Measurements from ENCODE around the gene CBX8. TPM values are rescaled to one million over a fixed set of nuclear protein-coding genes. Genes with fewer than 3 reads are reported as not detected.

The CBX8 gene
- total RNA-seq, 1 donor from 2014 or later = 7.5 TPM

DNA sequence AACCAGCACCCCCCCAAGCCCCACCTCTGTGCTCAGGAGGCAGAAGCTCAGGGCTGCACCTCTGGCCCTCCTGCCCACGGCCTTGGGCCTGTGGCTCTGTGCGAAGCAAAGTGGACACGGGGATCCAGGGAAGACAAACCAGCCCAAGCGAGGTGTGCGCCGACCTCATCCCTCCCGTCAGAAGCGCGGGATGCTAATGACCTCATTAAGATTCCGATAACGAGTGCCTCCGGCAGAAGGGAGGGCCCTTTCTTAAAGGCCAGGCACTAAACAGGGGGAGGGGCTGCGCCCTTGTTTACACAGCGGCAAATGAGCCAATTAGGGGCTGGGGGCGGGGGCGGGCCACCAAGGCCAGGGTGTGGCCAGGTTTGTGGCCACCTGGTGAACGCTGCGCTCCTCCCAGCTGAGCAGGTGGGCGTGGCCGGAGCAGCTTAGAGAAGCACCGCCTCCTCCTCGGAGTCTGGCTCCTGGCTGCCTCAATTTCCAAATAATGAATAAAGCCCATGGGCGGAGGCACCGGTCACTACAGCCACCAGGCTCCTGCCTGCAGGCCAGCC lies 39.2 kb upstream of the CBX8 start:
- no peak for DNase-seq (ENCODE audit: low spot score)

DNA sequence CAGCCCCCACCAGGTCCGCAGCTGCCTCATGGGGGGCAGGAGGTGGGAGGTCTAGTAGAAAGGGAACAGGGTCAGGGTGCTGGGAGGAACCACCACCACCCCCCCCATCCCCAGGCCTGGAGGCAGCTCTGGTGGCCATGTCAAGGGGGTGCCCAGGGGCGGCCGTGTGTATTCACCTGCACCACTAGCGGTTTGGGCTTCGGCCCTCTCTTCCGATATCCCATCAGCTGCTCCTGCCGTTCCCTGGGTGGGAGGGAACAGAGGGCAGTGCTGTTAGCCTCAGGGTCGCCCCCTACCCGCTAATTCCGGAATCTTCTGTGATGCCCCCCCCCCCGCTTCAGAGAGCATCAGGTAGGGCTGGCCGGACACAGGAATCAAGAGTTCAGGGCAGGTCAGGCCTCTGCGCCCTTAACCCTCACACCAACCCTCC lies 38.6 kb upstream of the CBX8 start:
- DNase-seq (ENCODE audit: low spot score) = no peak

DNA sequence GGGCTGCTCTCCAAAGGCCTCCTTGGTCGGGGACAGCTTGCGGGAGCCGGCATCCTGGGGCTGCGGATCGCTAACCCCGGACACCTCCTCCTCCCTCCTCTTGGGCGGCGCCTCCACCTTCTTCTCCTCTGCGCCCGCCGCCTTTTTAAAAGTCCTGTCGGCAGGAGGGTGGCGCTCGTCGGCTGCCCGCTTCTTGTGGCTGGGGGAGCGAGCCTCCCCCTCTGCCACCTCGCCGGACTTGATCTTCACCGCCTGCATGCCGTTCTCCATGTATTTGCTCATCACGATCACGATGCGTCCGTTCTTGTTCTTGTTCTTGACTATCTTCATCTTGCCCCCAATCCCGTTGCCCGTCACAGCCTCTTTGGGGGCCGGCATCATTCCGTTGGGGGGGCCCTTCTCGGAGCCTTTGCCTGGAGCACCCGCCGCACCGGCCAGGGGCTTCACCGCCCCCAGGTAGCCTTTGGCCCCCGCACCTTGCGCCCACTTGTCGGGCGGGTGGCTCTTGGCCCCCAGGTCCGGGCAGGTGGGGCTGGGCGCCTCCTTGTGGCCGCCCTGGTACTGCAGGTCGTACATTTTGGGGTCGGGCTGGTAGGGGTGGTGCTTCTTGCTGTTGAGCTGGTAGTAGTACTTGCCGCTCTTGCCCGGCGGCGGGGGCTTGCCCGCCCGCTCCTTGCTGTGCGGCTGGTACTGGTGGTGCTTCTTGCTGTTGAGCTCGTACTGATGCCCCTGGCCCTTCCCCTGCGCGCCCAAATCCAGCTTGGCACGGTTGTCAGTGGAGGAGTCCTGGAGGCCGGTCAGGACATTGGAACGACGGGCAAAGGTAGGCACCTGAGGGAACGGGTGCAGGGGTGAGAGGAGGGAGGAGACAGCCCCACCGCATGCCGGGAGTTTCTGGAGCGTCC lies 37.9 kb upstream of the CBX8 start:
- no peak for DNase-seq (ENCODE audit: low spot score)

DNA sequence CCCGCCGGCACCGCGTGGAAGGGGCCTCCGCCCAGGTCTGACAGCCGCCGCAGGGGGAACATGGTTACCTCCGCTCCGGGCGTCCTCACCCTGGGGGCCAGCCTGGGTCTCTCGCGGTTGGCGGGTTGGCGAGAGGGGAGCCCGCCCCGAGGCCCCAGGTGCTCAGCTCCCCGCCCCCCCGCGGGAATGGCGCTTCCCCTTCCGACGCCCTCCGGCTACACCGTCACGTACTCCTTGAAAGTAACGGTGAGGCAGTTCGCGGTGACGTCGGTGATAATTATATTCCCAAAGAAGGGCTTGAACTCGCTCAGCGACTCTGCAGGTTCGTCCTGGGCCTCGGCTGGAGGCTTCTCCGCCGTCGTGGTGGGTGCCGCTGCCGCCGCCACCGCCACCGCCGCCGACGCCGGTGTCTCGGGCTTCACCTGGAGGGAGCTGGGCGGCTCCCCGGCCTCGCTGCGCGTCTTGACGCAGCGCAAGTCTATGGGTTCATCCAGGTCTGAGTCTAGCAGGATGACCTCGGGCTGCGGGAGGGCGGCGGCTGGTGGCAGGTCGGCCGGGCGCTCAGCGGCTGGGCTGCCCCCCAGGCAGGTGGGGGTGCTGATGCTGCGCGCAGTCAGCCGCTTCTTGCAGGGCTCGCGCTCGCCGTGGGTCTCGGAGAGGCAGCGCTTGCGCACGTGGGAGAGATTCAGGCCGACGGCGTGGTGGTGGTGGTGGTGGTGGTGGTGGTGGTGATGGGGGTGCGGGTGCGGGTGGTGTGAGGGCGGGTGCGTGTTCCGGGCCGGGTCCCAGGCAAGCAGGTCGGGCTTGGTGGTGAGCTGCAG lies 37.1 kb upstream of the CBX8 start:
- DNase-seq (ENCODE audit: low spot score) = no peak

DNA sequence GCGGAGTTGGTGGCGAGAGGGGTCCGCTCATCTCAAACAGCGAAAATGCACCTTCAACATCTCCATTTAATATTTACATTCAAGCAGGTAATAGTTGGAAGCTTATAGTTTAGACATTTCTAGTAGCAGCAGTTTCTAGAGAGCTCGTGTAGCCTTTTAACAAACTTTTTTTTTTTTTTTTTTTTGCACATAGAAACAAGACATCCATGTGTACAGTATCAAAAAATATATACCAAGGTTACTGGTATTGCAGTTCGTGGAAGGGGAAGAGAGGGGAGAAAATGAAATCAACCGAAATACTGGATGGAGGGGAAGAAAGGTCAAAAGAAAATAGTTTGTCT lies 36.2 kb upstream of the CBX8 start:
- no peak for DNase-seq (ENCODE audit: low spot score)

DNA sequence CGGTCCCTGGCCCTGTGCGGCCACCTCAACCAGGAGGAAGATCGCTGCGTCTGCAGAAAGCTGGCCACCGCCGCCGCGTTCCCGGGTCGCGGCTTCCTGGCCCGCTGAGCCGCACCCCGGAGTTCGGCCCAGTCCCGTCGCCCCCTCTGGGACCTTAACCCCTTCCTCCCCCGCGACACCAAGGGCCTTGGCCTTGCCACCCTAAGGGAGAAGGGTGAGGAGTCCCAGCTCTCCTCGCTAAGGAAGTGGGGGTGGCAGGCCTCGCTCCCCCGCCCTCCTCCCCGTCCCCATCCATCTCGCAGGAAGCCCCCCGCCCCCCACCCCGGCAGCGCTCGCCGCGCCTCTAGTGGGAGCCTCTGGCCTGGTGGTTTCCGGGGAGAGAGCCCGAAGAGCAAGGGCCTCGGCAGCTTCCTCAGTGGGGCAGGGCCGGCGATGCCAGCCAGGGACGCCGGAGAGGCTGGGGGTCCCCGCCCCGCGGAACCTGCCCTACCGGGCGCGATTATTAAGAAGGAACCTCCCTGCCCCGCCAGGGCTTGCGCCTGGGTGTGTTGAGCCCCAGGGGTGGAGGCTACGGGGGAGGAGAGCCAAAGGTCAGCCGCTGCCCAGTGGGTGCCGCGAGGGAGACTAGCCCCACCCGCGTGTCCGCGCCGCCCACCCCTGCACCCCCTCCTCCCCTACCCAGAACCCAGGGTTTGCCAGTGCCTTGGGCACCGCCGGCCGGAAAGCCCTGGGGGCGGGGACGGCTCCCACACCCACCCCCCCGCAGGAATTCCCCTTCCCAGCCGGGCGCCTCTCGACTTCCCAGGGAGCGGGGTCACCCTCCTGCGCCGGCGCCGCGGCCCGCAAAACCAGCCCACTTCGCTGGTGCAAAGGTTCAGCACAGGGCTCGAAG lies 35.6 kb upstream of the CBX8 start:
- DNase-seq (ENCODE audit: low spot score) = no peak

GRCh38 chr17:79831265-79832217 lies 34.7 kb upstream of the CBX8 start:
- DNase-seq (ENCODE audit: low spot score) = no peak

GRCh38 chr17:79830763-79831264 lies 33.9 kb upstream of the CBX8 start:
- DNase-seq (ENCODE audit: low spot score) = no peak

DNA sequence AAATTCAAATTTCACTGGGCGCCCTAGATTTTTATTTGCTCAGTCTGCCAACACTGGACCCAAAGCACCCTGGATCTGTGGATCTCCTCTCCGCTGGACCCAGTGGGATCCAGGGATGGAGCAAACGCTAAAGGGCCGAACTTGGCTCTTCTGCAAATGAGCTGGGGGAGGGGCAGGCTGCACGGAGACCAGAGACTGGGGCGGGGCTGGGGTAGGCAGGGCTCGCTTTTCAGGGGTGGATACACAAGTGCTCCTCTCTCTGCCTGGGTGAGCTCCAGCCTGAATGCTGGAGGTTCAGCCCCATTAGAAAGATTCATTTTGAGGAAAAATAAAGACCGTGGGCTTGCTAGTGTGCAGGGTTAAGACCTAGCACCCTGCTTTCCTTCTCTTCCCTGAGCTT lies 33.4 kb upstream of the CBX8 start:
- DNase-seq (ENCODE audit: low spot score) = no peak

GRCh38 chr17:79829457-79829856 lies 32.6 kb upstream of the CBX8 start:
- DNase-seq (ENCODE audit: low spot score) = no peak

DNA sequence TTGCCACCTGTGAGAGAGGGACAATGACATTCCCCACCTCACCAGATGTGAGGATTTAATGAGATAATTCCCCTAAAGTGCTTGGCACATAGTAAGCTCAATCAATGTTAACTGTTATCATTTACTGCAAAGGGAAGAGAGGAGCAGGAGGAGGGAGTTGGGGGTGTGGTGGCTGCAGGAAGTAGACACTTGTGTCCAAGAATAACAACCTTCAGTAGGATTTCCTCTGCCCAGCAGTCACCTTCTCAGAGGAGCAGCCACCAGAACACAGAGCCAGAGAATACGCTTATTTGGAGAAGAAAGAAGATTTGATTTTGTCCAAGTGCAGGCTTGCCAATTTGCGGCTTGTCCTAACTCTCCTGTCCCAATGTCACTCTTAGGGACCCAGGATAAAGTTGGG lies 32.1 kb upstream of the CBX8 start:
- DNase-seq (ENCODE audit: low spot score) = no peak

DNA sequence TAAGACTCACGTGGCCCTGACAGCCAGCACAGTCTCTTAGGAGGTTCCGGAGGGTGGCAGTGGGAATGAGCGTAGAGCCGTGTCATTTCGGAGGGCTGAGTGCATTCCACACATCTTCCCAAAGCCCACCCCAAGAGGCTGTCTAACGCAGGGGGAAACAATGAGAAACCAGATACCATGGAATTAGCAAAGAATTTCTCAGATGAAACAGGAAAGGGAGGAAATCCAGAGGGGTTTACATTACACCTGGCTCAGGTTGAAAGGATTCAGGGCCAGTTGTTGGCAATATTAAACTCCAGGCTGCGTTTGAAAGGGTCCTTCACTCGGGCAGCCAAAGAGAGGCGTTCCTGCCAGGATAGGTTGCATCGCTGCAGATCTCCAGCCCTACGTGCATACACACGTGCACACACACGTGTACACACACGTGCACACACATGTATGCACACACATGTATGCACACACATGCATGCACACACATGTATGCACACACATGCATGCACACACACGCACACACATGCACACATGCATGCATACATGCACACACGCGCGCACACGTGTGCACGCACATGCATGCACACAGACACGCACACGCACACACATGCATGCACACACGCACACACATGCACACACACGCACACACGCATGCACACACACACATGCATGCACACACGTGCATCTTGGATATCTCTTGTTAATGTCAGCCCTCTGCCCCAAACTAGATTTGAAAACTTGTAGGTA lies 30.1 kb upstream of the CBX8 start:
- DNase-seq (ENCODE audit: low spot score) = no peak

GRCh38 chr17:79826204-79826680 lies 29.4 kb upstream of the CBX8 start:
- no peak for DNase-seq (ENCODE audit: low spot score)

GRCh38 chr17:79825580-79825921 lies 28.7 kb upstream of the CBX8 start:
- no peak for DNase-seq (ENCODE audit: low spot score)

DNA sequence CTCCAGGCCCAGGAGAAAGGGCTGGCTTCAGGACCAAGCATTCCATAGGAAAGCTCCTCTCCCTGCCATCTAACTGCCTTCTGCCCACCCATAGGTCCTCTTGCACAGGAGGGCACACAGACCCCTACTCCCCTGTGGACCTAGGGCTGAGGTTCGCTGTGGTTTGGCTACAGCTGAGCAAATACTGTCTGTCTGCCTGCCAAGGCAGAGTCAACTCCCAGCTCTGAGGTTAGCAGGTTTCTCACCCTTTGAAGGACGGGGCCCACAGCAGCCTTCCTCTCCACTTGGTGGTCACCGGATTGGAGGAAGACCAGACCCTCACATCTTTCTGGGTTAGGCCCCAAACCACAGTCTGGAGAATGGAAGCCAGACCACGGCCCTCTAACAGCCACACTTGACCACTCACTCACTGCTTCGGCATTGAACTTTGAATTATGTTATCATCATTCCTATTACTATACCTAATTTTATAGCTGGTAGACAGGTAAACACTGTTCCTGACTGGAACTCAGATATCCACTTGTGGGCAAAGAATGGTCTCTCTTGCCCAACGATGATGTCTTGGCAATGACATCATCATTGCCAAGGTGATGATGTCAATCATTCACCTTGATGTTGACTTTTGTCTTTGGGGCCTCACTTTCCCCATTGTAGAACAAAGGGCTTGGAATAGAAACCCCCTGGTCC lies 28.2 kb upstream of the CBX8 start:
- DNase-seq (ENCODE audit: low spot score) = no peak

DNA sequence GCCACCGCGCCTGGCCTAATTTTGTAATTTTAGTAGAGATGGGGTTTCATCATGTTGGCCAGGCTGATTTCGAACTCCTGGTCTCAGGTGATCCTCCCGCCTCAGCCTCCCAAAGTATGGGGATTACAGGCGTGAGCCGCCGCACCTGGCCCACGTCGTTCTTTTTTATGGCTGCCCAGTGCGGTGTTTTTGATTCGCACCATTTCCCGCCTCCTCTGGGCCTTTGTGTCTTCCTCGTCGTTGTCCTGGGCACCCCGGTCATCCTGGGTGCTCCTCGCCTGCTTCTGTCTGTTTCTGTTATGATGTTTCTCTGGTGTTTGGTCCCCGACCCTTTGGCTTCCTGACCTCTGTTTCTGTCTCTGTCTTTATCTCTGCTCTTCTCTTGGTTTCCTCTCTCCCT lies 27.4 kb upstream of the CBX8 start:
- no peak for DNase-seq (ENCODE audit: low spot score)

- no peak for DNase-seq (ENCODE audit: low spot score)
Measured at GRCh38 chr17:79822583-79823124, 25.8 kb upstream of the CBX8 start.
